Ishikawa (cell line): ENCODE data around the gene TRIM62.

Experiments
- CEBPB ChIP-seq: IDR thresholded peaks from 2 replicates; pipeline ENCODE4 v1.6.1; 2012
- CREB1 ChIP-seq: IDR thresholded peaks from 2 replicates; pipeline ENCODE4 v1.6.1; 2012; ENCODE audit warnings: low read depth
- EP300 ChIP-seq: IDR thresholded peaks from 2 replicates; pipeline ENCODE4 v1.6.1; 2012; ENCODE audit warnings: borderline replicate concordance
- FOXM1 ChIP-seq: IDR thresholded peaks from 2 replicates; pipeline ENCODE4 v1.6.1; 2012; ENCODE audit warnings: low read depth, borderline replicate concordance
- RAD21 ChIP-seq: IDR thresholded peaks from 2 replicates; pipeline ENCODE4 v1.6.1; 2012; ENCODE audit warnings: low read depth
- TAF1 ChIP-seq: IDR thresholded peaks from 2 replicates; pipeline ENCODE4 v1.6.1; 2012; ENCODE audit warnings: low read depth, mild to moderate bottlenecking
- TCF12 ChIP-seq: IDR thresholded peaks from 2 replicates; pipeline ENCODE4 v1.6.1; 2012; ENCODE audit warnings: low read depth
- YY1 ChIP-seq: IDR thresholded peaks from 2 replicates; pipeline ENCODE4 v1.6.1; 2012; ENCODE audit warnings: low read depth
- TF ChIP-seq, protein P1 (sequence below): IDR thresholded peaks from 2 replicates; pipeline ENCODE4 v1.6.1; 2012; ENCODE audit warnings: low read depth, mild to moderate bottlenecking

DNA sequence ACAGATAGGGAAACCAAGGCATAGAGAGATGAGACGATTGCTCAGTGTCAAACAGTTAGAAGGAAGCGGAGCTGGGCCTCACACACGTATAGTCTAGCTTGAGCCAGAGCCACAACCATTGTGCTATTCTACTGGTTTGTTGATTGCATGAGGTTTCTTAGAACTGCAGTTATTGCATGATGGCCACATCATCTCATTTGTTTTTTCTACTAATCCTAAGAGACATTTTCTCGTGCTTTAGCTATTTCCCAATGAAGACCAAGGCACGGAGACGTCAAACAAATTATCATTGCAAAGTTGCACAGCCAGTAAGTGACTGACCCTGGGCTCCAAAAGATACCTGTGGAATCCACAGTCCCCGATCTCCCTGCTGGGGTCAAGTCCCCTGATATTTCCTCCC lies 49.3 kb upstream of the TRIM62 start:
- TF ChIP-seq FOXM1 (no peak), RAD21 (no peak), TAF1 (no peak), EP300 (no peak), YY1 (no peak), CEBPB (no peak), TCF12 (no peak), CREB1 (no peak)
- TF ChIP-seq, protein P1, sequence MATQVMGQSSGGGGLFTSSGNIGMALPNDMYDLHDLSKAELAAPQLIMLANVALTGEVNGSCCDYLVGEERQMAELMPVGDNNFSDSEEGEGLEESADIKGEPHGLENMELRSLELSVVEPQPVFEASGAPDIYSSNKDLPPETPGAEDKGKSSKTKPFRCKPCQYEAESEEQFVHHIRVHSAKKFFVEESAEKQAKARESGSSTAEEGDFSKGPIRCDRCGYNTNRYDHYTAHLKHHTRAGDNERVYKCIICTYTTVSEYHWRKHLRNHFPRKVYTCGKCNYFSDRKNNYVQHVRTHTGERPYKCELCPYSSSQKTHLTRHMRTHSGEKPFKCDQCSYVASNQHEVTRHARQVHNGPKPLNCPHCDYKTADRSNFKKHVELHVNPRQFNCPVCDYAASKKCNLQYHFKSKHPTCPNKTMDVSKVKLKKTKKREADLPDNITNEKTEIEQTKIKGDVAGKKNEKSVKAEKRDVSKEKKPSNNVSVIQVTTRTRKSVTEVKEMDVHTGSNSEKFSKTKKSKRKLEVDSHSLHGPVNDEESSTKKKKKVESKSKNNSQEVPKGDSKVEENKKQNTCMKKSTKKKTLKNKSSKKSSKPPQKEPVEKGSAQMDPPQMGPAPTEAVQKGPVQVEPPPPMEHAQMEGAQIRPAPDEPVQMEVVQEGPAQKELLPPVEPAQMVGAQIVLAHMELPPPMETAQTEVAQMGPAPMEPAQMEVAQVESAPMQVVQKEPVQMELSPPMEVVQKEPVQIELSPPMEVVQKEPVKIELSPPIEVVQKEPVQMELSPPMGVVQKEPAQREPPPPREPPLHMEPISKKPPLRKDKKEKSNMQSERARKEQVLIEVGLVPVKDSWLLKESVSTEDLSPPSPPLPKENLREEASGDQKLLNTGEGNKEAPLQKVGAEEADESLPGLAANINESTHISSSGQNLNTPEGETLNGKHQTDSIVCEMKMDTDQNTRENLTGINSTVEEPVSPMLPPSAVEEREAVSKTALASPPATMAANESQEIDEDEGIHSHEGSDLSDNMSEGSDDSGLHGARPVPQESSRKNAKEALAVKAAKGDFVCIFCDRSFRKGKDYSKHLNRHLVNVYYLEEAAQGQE, result no peak
